Neural cell (in vitro differentiated cells): ENCODE results near the gene TMEM80.

Source experiments
- EP300 ChIP-seq: fragments of 450-650 bp; conservative IDR thresholded peaks from 2 replicates; pipeline ENCODE4 v1.6.1; 2014; ENCODE audit warnings: antibody characterized with exemption, mild to moderate bottlenecking, moderate library complexity; ENCODE audit not compliant: poor library complexity, severe bottlenecking
- EZH2 ChIP-seq: fragments of 200-600, 300-800 bp; shearing (Covaris generic), sonication (generic); IDR thresholded peaks from 2 replicates; pipeline ENCODE4 v1.6.1; 2014; ENCODE audit warnings: antibody characterized with exemption, low read length, borderline replicate concordance, mild to moderate bottlenecking; ENCODE audit not compliant: insufficient read depth, poor library complexity, severe bottlenecking
- POLR2AphosphoS5 ChIP-seq: IDR thresholded peaks from 2 replicates; pipeline ENCODE4 v1.6.1; 2012
- RAD21 ChIP-seq: fragments of 450-650 bp; conservative IDR thresholded peaks from 2 replicates; pipeline ENCODE4 v1.6.1; 2014; ENCODE audit warnings: antibody characterized with exemption, mild to moderate bottlenecking, moderate library complexity
- SMC3 ChIP-seq: fragments of 450-650 bp; conservative IDR thresholded peaks from 2 replicates; pipeline ENCODE4 v1.6.1; 2014; ENCODE audit warnings: antibody characterized with exemption, mild to moderate bottlenecking, moderate library complexity; ENCODE audit not compliant: poor library complexity
- TF ChIP-seq, protein P1 (sequence below): fragments of 450-650 bp; IDR thresholded peaks from 2 replicates; pipeline ENCODE4 v1.5.1; 2014; ENCODE audit warnings: antibody characterized with exemption, mild to moderate bottlenecking, moderate library complexity; ENCODE audit not compliant: poor library complexity, severe bottlenecking
- TF ChIP-seq, protein P2 (sequence below): IDR thresholded peaks from 2 replicates; pipeline ENCODE4 v1.6.1; 2012; ENCODE audit warnings: borderline replicate concordance

DNA sequence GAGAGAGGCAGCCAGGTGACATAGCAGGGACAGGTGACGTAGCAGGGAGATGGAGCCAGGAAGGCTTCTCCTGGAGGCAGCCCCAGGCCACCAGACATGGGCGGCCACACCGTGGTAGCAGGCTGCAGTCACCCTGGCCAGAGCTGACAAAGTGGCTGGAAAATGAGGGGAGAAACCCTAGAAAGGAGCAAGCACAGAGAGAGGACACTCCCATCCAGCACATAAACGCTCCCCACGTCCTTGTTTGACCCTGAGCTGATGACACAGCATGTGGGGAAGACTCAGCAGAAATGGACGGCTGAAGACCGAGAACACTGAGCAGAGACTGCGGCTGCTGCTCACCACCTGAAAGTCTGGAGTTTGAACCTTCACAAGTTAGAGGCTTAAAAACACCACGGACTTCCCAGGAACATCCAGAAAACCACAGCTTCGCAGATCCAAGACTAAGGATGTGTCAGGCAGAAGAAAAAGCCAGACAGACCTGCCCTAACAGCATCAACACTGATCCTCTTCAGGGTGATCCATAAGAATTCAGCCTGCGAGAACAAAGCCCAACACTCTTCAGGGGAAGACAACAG is 29.8 kb upstream of the TMEM80 start:
- no peak for TF ChIP-seq SMC3
- no peak for TF ChIP-seq EZH2
- TF ChIP-seq, protein P1, sequence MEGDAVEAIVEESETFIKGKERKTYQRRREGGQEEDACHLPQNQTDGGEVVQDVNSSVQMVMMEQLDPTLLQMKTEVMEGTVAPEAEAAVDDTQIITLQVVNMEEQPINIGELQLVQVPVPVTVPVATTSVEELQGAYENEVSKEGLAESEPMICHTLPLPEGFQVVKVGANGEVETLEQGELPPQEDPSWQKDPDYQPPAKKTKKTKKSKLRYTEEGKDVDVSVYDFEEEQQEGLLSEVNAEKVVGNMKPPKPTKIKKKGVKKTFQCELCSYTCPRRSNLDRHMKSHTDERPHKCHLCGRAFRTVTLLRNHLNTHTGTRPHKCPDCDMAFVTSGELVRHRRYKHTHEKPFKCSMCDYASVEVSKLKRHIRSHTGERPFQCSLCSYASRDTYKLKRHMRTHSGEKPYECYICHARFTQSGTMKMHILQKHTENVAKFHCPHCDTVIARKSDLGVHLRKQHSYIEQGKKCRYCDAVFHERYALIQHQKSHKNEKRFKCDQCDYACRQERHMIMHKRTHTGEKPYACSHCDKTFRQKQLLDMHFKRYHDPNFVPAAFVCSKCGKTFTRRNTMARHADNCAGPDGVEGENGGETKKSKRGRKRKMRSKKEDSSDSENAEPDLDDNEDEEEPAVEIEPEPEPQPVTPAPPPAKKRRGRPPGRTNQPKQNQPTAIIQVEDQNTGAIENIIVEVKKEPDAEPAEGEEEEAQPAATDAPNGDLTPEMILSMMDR, result no peak
- TF ChIP-seq EP300, result no peak
- no peak for TF ChIP-seq POLR2AphosphoS5
- TF ChIP-seq, protein P2, sequence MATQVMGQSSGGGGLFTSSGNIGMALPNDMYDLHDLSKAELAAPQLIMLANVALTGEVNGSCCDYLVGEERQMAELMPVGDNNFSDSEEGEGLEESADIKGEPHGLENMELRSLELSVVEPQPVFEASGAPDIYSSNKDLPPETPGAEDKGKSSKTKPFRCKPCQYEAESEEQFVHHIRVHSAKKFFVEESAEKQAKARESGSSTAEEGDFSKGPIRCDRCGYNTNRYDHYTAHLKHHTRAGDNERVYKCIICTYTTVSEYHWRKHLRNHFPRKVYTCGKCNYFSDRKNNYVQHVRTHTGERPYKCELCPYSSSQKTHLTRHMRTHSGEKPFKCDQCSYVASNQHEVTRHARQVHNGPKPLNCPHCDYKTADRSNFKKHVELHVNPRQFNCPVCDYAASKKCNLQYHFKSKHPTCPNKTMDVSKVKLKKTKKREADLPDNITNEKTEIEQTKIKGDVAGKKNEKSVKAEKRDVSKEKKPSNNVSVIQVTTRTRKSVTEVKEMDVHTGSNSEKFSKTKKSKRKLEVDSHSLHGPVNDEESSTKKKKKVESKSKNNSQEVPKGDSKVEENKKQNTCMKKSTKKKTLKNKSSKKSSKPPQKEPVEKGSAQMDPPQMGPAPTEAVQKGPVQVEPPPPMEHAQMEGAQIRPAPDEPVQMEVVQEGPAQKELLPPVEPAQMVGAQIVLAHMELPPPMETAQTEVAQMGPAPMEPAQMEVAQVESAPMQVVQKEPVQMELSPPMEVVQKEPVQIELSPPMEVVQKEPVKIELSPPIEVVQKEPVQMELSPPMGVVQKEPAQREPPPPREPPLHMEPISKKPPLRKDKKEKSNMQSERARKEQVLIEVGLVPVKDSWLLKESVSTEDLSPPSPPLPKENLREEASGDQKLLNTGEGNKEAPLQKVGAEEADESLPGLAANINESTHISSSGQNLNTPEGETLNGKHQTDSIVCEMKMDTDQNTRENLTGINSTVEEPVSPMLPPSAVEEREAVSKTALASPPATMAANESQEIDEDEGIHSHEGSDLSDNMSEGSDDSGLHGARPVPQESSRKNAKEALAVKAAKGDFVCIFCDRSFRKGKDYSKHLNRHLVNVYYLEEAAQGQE, result no peak
- no peak for TF ChIP-seq RAD21
